ENCODE data around the gene PLCB1.

The PLCB1 gene

DNA sequence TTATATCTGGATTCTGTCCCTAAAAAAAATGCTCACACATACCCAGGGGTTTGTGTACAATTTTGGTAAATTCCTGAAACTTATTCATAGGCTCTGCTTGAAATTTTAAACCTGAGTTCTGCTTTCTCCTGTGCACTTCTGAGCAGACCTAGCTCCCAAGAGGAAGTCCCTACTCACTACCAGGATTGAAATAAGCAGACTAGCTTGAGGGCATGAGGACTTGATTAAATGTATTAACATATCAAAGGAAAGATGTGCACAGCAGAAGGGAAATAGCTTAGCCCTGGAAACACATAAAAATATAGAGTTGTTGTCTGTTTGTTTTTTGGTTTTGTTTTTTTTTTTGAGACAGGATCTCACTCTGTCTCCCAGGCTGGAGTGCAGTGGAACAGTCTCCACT, 785.0 kb downstream of the PLCB1 start:
- no peak for DNase-seq

DNA sequence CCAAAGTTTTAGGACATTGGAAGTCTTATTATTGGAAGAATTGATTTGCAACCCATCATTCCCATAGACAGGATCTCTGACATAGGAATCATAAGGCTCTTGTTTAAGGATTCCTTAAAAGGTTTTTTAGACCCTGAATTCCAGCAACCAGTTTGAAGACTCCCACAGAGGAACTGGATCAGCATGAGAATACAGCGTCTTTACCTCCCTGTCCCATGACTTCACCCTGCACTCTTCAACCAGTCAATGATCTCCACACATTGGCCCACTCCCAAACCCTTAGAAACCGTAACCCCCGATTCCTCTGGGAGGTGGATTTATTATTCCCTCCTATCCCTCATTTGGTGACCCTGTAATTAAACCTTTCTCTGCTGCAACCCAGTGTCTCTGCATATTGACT, 786.1 kb downstream of the PLCB1 start:
- no peak for DNase-seq

DNA sequence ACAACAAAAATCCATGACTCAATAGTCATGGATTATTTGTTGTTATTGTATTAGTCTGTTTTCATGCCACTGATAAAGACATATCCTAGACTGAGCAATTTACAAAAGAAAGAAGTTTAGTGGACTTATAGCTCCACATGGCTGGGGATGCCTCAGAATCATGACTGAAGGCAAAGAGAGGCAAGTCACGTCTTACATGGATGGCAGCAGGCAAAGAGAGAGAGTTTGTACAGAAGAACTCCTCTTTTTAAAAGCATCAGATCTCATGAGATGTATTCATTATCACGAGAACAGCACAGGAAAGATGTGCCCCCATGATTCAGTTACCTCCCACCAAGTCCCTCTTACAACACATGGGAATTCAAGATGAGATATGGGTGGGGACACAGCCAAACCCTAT, 792.5 kb downstream of the PLCB1 start:
- no peak for DNase-seq

- no peak for DNase-seq
These were observed 798.7 kb downstream of the PLCB1 start for GRCh38 chr20:8930726-8931125.

DNA sequence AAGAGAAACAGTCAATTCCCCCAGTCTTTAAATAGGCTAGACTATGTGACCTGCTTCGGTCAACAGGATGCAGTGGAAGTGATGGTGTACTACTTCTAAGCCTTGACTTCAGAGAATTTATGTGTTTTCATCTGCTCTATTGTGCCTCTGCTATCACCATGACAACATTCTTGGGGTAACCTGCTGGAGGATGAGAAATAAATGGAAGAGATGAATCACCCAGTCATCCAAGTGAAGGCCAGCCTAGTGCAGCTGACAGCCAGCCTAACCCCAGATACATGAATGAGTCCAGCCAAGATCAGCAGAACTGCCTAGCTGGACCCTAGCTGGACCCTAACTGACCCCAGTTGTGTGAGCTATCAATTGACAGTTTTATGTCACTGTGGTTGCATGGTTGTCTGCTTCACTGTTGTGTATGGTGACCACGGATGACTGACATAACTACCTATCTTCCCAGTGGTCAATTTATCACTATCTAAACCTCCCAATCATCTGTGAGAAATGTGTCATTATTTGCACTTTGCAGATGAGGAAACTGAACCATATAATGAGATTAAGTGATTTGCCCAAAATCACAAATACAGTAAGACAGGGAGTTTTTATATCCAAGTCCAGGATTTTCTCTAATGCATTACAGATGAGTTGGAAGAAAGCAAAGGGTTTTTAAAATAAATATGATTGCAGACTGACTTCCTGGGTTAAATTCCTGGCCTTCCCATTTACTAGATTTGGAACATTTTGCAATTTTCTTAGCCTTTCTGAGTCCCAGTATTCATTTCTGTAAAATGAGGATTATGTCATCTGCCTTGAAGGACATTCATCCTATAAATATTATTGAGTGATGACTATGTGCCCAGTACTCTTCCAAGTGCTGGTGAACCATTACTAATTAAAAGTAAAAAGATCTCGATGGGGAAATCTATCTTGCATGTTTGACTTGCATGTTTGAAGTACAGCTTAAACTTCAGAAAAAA, 800.4 kb downstream of the PLCB1 start:
- DNase-seq, result no peak

DNA sequence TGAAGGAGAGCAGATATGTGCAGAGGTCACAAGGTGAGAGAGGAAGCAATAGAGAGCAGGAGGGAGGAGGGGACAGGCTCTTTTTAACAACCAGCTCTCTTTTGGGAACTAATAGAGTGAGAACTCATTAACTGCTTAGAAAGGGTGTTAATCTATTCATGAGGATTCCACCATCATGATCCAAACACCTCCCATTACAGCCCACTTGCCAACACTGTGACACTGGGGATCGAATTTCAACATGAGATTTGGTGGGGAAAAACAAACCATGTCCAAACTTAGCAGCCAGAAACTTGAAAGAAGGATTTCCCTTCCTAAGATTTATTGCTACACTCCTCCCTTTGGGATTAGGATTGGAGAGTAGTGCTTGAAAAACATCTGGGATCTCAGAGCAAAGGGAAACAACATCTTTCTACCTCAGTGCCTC, 801.3 kb downstream of the PLCB1 start:
- DNase-seq, result no peak

GRCh38 chr20:8934362-8934761, 802.3 kb downstream of the PLCB1 start:
- DNase-seq, result no peak

Data from CD4-positive, alpha-beta T cell treated with Interferon alpha-2 for 1 hour (primary cell).